Psoas muscle (tissue), 8 donors: ENCODE data around the gene CLRN1. TPM values are rescaled to one million over a fixed set of nuclear protein-coding genes. Genes with fewer than 3 reads are reported as not detected.

Source experiments
- ATAC-seq, 4 donors: fragments of 200-7000 bp; cut with Tn5 transposase; one replicate each; pipeline ENCODE4 v1.9.1; 2020; ENCODE audit warnings: moderate library complexity in 3 of 4, mild to moderate bottlenecking in 2 of 4
- DNase-seq, 2 donors: peaks; one replicate each; pipeline ENCODE4 v3.0.0-alpha.2; 2020
- H3K27ac ChIP-seq: fragments of 200-600 bp; one replicate; pipeline ENCODE4 v1.8.0; 2022
- H3K27me3 ChIP-seq, 3 donors: fragments of 200-600 bp in 1 of 3; one replicate each; pipeline versions ENCODE4 v1.6.1 to v1.8.0; 2013 to 2022; ENCODE audit warnings: low read length in 2 of 3, mild to moderate bottlenecking in 2 of 3, moderate library complexity in 1 of 3; ENCODE audit not compliant: insufficient read depth in 3 of 3
- H3K36me3 ChIP-seq, 2 donors: fragments of 200-600 bp in 1 of 2; one replicate each; pipeline versions ENCODE4 v1.6.1 to v1.8.0; 2013 to 2022; ENCODE audit warnings: low read depth in 1 of 2, mild to moderate bottlenecking in 1 of 2, moderate library complexity in 1 of 2; ENCODE audit not compliant: insufficient read depth in 1 of 2
- H3K4me1 ChIP-seq: fragments of 200-600 bp; one replicate; pipeline ENCODE4 v1.8.0; 2022
- H3K4me3 ChIP-seq: fragments of 200-600 bp; one replicate; pipeline ENCODE4 v1.8.0; 2022; ENCODE audit warnings: mild to moderate bottlenecking
- H3K9me3 ChIP-seq: fragments of 200-600 bp; one replicate; pipeline ENCODE4 v1.8.0; 2022
- WGBS, 3 donors: extraction: QIAGEN DNeasy Blood & Tissue Kit; methylation state at CpG; one replicate each; pipeline versions ENCODE4 v1.1.6 to v1.1.7; 2013; 5-methylcytosine and 5-hydroxymethylcytosine counted together
- intact Hi-C, 2 donors: fragments of 100-400 bp; cut with DNase I; formaldehyde crosslinking; loops; one replicate each; pipeline versions ENCODE4 v1.11.0 to v1.14.2; 2022
- polyA plus RNA-seq, 3 donors: library from polyadenylated mRNA; stranded (reverse); fragments of 200-250 nt; gene quantifications; one replicate each; pipeline ENCODE4 v1.2.3, GENCODE V29; 2013
- total RNA-seq, 4 donors: library from RNA; stranded (reverse); fragmentation: NEBNext Ultra II Directional in 2 of 4; extraction: Animal tissue kit (Norgen Biotek cat#: 25700) in 2 of 4; gene quantifications; one replicate each; pipeline versions ENCODE4 v1.2.1 to v1.2.4, GENCODE V29; 2021 to 2023
- TF ChIP-seq, protein P1 (sequence below): fragments of 200-600 bp; IDR thresholded peaks from one replicate; pipeline ENCODE4 v1.8.0; 2022; ENCODE audit warnings: antibody characterized with exemption
- donor health status: healthy with polysubstance abuse.
- donor health status: DM: no; HTN: no; CAD: no; lungs with moderate emphysema.
- donor health status: Bipolar disorder and iron deficiency.
- donor health status: healthy.
- donor health status: DM: yes; HTN: yes; CAD: no.
- donor health status: DM: no; HTN: no; CAD: no.
- donor health status: DM: no; HTN: no; CAD: no.
- donor health status: DM: yes; HTN: yes; CAD: no.

CLRN1 gene
- total and polyA plus RNA-seq, 7 donors = not detected

DNA sequence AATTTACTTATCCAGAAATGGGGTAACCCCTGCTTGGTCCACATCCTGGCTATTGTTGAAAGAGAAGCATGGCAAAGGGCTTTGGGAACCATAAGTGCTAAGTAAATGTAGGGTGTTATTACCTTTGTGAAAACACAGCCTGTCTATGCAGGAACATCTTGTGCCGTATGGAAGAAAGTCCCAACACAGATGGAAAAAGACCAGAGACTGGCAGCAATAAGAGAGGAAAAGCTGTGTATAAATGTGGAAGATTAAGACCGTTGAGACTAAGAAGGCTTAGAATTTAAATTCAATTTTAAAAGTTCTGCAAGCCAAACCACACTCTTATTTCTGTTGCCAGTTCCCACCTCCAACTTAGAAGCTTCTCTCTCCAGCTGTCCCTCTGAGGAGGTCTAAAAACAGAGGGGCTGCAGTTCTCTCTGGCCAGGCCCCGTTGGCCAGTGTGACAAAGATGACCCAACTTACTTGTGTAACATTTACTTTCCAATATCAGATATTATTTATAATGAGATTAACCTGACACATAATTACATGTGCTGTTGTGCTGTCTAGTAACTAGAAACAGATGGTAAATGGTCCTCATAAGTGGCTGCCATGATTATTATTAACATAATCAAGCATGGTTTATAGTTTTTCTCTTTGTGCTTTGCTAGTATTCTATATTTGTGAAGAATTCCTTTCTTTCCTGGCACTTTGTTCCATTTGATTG is 74.3 kb downstream of the CLRN1 start:
- Histone ChIP-seq H3K9me3 (no peaks in the 10 kb centered on the region), H3K36me3 (no peaks in the 10 kb centered on the region), H3K4me1 (no peaks in the 10 kb centered on the region), H3K27me3 (no peaks in the 10 kb centered on the region), H3K4me3 (no peak overlapping the region), H3K27ac (no peak overlapping the region)
- intact Hi-C loops = no loop called here
- WGBS, 3 donors = 56 to 69% (median 59%) methylated on average over 3 of the region's 3 CpGs
- TF ChIP-seq, protein P1, sequence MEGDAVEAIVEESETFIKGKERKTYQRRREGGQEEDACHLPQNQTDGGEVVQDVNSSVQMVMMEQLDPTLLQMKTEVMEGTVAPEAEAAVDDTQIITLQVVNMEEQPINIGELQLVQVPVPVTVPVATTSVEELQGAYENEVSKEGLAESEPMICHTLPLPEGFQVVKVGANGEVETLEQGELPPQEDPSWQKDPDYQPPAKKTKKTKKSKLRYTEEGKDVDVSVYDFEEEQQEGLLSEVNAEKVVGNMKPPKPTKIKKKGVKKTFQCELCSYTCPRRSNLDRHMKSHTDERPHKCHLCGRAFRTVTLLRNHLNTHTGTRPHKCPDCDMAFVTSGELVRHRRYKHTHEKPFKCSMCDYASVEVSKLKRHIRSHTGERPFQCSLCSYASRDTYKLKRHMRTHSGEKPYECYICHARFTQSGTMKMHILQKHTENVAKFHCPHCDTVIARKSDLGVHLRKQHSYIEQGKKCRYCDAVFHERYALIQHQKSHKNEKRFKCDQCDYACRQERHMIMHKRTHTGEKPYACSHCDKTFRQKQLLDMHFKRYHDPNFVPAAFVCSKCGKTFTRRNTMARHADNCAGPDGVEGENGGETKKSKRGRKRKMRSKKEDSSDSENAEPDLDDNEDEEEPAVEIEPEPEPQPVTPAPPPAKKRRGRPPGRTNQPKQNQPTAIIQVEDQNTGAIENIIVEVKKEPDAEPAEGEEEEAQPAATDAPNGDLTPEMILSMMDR = no peak
- ATAC-seq = no peak
- no peak for DNase-seq

GRCh38 chr3:150897592-150897991 is 74.9 kb downstream of the CLRN1 start:
- ATAC-seq = no peak
- H3K27me3 ChIP-seq = no peaks in the 10 kb centered on the region
- H3K9me3 ChIP-seq = no peaks in the 10 kb centered on the region
- H3K36me3 ChIP-seq = no peaks in the 10 kb centered on the region
- H3K4me3 ChIP-seq = no peak overlapping the region
- H3K4me1 ChIP-seq = no peaks in the 10 kb centered on the region
- TF ChIP-seq, protein P1 = no peak
- no peak overlapping the region for H3K27ac ChIP-seq
- intact Hi-C loops = no loop called here
- WGBS, 3 donors = 74 to 96% (median 92%) methylated on average over 3 of the region's 3 CpGs
- no peak for DNase-seq

DNA sequence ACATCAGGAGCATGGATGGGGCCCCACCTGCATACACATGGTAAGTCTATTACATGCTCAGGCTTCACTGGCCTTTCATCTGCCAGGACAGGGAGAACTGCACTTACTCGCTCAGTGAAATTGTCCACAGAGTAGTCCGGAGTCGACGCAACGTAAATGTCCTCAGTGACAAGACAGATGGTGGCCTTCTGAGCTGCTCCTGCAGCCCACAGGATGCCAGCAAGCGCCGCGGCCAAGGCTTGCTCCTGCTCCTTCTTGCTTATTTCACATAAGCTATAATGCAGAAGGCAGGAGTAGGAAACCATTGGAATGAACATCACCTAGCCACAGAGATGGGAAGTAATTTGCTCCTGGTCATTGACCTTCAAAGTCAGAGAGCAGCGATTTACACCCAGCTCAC is 81.7 kb downstream of the CLRN1 start:
- Histone ChIP-seq H3K27me3 (no peaks in the 10 kb centered on the region), H3K4me1 (no peaks in the 10 kb centered on the region), H3K36me3 (no peaks in the 10 kb centered on the region), H3K9me3 (no peaks in the 10 kb centered on the region), H3K4me3 (no peak overlapping the region), H3K27ac (no peak overlapping the region)
- TF ChIP-seq, protein P1 = no peak
- no peak for ATAC-seq
- WGBS, 3 donors = 74 to 78% (median 75%) methylated on average over 9 of the region's 9 CpGs
- intact Hi-C loops = no loop called here
- no peak for DNase-seq

- TF ChIP-seq, protein P1 = no peak
- Histone ChIP-seq H3K9me3 (no peaks in the 10 kb centered on the region), H3K27ac (no peak overlapping the region), H3K36me3 (no peaks in the 10 kb centered on the region), H3K27me3 (no peaks in the 10 kb centered on the region), H3K4me3 (no peak overlapping the region), H3K4me1 (no peaks in the 10 kb centered on the region)
- WGBS, 3 donors = 67 to 73% (median 69%) methylated on average over 3 of the region's 3 CpGs
- DNase-seq (no peak), ATAC-seq (no peak)
- intact Hi-C loops = no loop called here
These were observed 82.2 kb downstream of the CLRN1 start for GRCh38 chr3:150890295-150890694.

DNA sequence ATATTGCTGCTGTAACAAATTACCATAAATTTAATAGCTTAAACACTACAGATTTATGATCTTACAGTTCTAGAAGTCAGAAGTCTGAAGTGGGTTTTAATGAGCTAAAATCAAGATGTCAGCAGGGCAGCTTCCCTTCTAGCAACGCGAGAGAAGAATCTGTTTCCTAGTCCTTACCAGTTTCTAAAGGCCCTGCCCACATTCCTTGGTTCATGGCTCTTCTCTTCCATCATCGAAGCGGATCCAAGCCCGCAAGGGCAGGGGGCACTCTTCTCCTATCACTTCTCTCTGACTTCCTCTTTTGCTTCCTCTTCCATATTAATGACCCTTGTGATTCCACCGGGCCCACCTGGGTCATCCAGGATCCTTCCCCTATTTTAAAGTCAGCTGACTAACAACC is 83.4 kb downstream of the CLRN1 start:
- H3K9me3 ChIP-seq = no peaks in the 10 kb centered on the region
- H3K4me1 ChIP-seq = no peaks in the 10 kb centered on the region
- no peaks in the 10 kb centered on the region for H3K27me3 ChIP-seq
- DNase-seq (no peak), ATAC-seq (no peak)
- no peaks in the 10 kb centered on the region for H3K36me3 ChIP-seq
- WGBS, 3 donors = 65 to 69% (median 65%) methylated on average over 6 of the region's 6 CpGs
- no peak overlapping the region for H3K27ac ChIP-seq
- intact Hi-C loops = no loop called here
- no peak overlapping the region for H3K4me3 ChIP-seq
- TF ChIP-seq, protein P1 = no peak
